GM12874 (cell line): ENCODE data around the gene BRINP2.

ENCODE experiments used
- TF ChIP-seq, protein P1 (sequence below): IDR thresholded peaks from 2 replicates; pipeline ENCODE4 v1.5.1; 2011; ENCODE audit warnings: low read depth, mild to moderate bottlenecking, control low read depth, low read length, moderate library complexity; ENCODE audit not compliant: insufficient read depth

Gene BRINP2

DNA sequence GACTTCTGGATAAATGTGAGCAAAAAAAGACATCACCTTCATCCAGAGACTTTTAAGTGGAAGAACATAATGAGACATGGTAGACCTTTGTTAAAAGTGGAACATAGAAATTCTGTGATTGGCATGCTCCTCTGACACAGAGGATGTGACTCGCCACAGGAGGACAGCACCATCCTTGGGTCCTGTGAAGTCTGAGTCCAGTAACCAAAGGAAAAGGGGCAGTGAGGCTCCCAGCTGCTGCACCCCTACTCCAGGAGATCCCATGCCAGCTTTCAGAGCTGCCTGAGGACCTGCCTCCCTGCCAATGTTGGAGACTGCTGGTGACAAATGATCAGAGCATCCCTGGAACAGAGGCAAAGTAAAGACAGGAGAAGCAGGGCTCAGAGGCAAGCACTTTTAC is 136.2 kb downstream of the BRINP2 start:
- TF ChIP-seq, protein P1, sequence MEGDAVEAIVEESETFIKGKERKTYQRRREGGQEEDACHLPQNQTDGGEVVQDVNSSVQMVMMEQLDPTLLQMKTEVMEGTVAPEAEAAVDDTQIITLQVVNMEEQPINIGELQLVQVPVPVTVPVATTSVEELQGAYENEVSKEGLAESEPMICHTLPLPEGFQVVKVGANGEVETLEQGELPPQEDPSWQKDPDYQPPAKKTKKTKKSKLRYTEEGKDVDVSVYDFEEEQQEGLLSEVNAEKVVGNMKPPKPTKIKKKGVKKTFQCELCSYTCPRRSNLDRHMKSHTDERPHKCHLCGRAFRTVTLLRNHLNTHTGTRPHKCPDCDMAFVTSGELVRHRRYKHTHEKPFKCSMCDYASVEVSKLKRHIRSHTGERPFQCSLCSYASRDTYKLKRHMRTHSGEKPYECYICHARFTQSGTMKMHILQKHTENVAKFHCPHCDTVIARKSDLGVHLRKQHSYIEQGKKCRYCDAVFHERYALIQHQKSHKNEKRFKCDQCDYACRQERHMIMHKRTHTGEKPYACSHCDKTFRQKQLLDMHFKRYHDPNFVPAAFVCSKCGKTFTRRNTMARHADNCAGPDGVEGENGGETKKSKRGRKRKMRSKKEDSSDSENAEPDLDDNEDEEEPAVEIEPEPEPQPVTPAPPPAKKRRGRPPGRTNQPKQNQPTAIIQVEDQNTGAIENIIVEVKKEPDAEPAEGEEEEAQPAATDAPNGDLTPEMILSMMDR = no peak

DNA sequence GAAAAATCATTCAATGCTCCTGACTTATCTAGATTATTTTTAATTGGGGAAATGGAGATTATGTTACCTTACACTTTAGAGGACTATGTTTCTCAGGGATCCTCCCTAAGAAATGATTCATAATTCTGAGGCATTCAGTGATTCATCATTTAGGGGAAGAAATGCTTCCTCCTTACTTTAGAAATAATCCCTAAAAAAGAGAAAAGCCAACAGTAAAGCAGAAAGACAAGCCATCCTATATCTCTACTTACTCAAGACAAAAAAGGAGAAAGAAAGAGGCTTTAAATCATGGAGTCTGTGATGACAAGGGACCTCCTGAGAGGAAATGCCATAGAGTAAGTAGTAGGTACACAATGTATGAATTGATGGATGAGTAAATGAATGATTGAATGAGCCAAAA is 137.0 kb downstream of the BRINP2 start:
- TF ChIP-seq, protein P1 = no peak

DNA sequence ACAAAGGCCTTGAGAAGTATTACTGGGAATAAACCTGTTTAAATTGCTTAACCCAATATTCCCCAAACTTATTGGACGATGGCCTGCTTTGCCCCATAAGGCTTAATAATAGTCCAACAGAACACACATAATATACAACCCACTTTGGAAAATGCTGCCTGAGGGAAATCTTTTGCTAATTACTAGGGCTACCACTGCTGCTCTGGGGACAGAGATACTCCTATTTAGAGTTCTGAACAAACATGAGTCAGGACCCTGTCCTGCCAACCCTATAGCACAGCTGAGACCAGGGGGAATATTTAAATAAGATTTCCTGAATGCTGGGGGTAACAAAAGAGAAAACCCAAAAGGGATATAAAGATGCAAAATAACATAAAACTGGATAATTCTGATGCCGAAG is 139.1 kb downstream of the BRINP2 start:
- TF ChIP-seq, protein P1 = no peak

GRCh38 chr1:177310326-177310725 is 139.6 kb downstream of the BRINP2 start:
- TF ChIP-seq, protein P1 = no peak

DNA sequence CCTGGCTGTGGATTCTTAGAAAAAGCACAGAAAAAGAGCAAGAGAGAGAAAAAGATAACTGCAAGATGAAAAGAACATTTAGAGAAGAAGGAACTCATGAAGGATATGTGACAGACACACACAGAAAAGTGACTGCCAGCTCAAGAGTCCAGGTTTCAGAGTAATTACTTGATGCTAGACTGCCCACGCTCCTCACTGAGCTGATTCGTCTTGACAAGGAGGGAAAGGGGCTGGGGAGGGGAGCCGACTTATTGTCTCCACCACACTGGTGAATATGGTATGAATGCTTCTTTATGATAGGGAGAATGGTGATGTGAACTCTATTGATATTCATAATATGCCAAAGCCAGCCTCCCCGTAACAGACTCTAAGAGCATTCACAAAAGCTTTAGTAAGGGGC is 140.4 kb downstream of the BRINP2 start:
- TF ChIP-seq, protein P1 = no peak

DNA sequence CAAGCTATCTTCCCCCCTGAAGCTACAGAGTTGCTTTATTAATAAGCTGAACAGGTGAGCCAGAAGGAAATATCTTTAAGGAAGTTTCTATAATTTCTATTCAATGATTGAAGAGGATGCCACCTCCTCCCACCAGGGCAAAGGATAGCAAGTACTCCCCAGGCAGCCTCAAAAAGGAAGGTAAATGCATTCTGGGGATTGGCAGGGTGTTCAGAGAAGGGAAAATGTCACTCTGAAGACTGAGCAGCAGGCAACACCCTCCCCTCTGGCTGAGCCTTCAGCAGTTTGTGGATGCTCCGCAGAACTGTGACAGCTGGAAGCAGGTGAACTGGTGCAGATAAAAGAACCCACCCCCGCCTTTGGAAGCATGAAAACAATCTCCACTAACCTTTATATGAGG is 140.8 kb downstream of the BRINP2 start:
- TF ChIP-seq, protein P1 = no peak

DNA sequence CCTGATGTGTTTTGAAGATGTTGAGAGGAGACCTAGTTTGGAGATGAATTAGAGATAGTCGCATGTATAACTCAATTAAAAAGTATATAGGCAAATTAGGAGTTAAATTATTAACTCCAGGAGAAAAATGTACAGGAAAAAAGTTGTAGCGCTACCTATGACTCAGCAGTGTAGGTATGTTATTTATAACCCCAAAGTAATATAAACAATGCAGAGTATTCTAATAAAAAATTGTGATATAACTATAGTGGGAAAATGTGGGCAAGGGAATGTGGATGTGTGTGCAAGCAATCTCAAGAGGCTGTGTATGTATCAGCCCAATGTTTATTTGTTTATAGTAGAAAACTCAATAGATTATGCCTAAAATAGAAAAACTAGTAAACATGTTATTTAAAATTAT is 144.5 kb downstream of the BRINP2 start:
- TF ChIP-seq, protein P1 = no peak

DNA sequence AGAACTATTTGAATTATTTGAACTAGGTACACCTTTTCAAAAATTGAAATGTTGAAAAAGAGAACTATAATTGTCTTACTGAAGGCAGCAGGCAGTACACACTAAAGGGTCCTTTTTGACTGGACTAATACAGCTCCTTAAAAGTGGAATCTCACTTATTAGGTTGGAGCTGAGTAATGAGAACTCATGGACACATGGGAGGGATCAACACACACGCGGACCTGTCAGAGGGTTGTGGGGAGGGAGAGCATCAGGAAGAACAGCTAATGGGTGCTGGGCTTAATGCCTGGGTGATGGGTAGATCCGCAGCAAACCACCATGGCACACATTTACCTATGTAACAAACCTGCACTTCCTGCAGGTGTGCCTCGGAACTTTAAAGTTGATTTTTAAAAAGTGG is 145.0 kb downstream of the BRINP2 start:
- TF ChIP-seq, protein P1 = no peak
